Epidermal melanocyte (primary cell): ENCODE data around the gene CTNNA2.
A peak's percentile ranks its signal among the peaks of the same experiment; 100 is the strongest.

Experiments used
- DNase-seq: peaks from one replicate; pipeline ENCODE4 v3.0.0; 2011; ENCODE audit warnings: low spot score; ENCODE audit not compliant: insufficient read length

Gene CTNNA2

DNA sequence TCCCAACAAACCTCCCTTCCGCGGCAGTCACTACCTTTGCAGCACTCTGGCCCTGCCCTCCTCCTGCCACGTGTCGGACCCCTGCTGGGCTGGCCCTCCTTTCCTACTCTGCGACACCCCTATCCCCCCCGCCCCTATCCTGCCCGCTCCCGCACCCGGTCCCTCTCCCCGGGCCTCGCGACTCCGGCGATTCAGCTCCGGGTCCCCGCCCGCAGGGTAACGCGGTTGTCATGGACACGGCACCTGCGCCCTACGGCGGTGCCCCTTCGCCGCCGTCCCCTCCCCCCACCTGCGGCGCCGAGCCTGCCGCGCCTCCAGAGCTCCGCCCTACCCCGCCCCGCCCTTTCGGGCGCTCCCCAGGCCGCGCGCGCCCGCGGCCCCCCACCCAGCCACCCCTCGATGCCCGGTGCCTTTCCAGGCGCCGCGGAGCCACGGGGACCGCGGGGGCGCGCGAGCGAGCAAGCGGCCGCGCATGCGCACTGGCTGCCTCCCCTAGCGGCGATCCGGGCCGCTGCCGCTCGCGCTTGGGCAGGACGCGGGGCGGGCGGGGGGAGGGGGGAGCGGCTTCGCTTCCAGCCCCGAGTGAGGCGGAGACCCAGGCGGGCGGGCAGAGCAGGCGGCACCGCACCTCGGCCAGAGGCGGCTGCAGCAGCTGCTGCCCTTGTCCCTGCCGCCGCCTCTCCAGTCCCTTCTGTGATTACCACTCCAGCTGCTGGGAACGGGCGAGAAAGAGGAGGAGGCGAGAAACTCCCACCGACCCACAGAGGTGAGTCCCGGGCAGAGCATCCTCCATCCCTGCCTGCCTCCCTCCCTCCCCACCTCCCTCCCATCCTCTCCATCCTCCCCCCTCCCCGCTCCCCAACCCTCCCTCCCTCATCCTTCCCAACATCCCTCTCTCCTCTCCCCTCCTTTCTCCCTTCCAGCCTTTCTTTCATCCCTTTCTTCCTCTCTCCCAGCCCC, at the start of gene CTNNA2:
Gene CTNNA2, plus strand, starts transcription at position 610 of the 960 bp plus-strand sequence.
- peak; percentile 32 for DNase-seq

DNA sequence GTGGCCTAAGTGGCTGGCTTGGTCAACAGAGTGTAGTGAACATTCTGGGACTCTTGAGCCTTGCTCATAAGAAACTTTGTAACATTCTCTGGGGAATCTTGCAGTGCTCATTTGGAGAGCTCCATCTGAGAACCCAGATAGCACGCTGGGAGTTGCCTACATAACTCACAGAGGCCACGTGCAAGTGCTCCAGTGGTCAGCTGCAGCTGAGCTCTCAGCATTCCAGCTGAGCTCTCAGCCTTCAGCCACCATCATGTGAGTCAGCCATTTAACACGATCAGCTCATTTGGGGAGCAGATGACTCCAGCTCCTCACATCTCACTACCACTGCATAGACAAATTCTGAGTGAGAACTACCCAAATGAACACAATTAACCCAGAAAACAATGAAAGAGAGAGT, 25.5 kb upstream of the CTNNA2 start:
- DNase-seq = no peak

GRCh38 chr2:79511320-79511951, 1.4 kb upstream of the CTNNA2 start:
- DNase-seq = peak; percentile 29

DNA sequence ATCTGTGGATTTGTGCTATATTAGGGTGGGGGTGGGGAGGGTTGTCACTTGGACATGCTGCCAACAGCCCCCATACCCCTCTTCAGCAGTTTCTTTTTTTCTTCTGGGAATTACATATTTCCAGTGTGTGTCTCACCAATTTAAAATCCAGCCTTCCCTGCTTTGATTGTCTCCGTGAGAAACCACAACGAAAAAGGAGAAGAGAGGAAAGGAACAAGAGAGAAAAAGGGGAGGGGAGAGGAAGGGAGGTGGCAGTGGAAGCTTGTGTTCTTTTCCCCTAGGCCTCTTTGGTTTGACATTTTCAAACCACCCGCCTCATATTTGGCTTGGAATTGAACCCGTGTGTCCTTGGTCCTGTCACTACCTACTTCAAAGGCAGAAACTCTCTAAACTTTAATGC, 860 bp downstream of the CTNNA2 start:
- DNase-seq = no peak

GRCh38 chr2:79529636-79530035, 16.8 kb downstream of the CTNNA2 start:
- no peak for DNase-seq

GRCh38 chr2:79530443-79530842, 17.6 kb downstream of the CTNNA2 start:
- DNase-seq = no peak

GRCh38 chr2:79547568-79547967, 34.7 kb downstream of the CTNNA2 start:
- no peak for DNase-seq

GRCh38 chr2:79552653-79553052, 39.8 kb downstream of the CTNNA2 start:
- DNase-seq = no peak

GRCh38 chr2:79554899-79555298, 42.0 kb downstream of the CTNNA2 start:
- DNase-seq = no peak

DNA sequence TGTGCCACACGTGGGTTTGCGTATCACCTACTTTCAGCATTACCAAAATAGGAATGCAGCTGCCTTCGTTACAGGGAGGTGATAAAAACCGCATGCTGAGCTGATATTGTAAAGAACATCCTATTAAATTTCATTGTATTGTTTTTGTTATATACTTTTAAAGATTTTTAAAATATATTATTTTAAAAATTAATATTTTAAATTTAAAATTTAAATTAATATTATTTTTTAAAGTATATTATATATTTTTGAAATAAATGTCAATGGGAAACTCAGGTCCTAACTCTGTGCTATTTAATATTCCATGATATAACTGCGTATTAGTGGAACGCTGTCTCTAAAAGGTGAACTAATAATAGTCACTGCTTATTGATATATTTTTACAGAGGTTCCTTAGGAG, 51.2 kb downstream of the CTNNA2 start:
- no peak for DNase-seq

DNA sequence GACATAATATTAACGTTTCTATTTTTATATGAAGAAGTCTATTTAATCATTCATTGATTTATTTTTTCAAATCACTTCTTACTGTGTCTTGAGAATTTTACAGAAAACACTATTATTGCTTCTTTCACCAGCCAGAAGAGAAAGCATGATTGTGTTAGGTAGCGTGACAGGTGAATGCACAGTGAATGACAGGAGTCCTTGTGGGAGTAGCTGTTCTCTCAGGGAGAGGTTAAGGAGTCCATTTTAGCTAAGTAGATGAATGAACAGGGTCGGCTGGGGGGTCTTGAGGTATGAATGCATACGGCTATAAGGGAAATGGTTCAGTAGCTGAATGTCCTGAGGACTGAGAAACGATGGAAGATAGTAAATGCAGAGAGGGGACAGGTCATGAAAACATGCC, 56.2 kb downstream of the CTNNA2 start:
- no peak for DNase-seq

DNA sequence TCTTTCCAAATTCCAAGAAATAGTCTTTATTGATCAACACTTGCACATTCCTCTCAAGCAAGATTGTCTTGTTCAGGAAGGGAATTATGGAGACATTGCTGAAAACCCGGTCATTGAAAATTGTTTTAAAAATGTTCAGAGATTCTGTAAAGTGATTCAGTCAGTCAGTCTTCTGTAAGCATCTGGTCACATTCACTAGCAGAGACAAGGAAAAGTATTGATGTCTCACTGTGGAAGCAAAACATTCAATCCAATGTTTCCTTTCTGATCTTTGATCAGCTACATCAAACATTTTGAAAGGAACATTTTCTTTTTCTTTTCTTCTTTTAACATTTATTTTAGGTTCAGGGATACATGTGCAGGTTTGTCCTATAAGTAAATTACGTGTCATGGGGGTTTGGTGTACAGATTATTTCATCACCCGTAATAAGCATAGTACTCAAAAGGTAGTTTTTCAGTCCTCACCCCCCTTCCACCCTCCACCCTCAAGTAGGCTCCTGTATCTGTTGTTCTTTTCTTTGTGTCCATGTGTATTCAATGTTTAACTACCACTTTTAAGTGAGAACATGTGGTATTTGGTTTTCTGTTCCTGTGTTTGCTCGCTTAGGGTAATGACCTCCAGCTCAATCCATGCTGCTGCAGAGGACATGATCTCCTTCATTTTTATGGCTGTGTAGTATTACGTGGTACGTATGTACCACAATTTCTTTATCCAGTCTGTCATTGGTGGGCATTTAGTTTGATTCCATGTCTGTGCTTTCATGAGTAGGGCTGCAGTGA, 61.2 kb downstream of the CTNNA2 start:
- no peak for DNase-seq

GRCh38 chr2:79576451-79576850, 63.6 kb downstream of the CTNNA2 start:
- no peak for DNase-seq

GRCh38 chr2:79578952-79579351, 66.1 kb downstream of the CTNNA2 start:
- no peak for DNase-seq

DNA sequence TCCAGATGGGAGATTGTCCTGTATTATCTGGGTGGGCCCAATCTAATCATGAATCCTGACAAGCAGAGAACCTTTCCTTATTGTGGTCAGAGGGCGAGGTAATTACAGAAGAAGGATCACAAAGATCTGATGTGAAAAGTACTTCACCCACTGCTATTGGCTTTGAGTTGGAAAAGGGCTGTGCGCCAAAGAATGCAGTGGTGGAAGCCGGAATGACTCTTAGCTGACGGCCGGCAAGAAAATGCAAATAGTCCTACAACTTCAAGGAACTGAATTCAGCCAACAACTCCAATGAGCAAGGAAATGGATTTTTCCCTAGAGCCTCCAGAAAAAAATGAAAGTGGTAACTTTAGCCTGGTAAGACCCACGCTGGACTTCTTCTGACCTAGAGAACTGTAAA, 67.3 kb downstream of the CTNNA2 start:
- no peak for DNase-seq

DNA sequence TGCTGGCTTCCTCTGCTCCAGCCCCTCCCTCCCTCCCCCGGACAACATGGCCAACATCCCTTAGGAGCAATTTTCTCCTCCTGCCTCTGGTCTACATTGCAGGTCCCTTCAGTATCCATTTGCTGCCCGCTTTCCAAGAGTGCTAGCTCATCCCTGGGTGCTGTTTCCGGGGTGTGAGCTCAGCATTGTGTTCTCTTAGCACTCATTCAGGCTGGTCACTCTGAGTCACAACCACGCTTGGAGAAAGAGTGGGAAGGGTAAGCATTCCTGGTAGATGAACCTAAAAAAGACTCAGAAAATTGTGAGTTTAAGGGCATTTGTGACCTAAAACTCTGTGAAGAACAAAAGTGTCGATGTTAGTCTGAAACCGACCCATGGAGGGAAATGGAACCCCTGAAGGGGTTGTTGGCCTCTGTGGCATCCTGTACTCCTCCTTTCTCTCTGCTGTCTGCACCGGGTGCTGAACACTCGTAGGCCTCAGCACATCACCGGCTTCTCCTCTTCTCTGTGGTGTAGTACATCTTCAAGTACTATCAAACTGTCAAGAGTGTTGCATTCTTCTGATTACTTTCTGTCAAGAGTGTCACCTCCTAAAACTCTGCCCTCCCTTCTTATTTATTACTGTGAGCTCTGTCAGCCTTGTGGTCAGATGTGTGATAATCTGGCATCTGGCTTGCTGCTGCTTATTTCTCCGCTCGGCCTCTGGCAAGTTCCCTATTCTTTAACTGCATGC, 73.0 kb downstream of the CTNNA2 start:
- no peak for DNase-seq

DNA sequence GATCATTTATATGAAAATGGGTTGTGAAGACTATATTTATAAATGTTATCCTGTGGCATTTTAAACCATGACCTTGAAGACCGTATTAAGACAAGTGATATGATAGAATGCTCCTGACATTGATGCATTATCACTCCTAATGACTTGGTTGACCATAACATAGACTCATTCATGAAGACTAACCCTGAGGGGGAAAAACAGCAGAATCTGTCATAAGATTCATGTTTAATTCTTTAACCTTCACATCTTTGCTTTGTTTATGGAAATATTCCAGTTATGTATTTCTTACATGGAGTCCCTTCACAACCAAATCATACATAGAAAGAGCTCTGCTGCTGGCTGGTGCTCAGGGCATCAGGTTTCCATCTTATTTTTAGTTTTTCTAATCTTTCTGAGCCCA, 78.4 kb downstream of the CTNNA2 start:
- DNase-seq = peak; percentile 27

DNA sequence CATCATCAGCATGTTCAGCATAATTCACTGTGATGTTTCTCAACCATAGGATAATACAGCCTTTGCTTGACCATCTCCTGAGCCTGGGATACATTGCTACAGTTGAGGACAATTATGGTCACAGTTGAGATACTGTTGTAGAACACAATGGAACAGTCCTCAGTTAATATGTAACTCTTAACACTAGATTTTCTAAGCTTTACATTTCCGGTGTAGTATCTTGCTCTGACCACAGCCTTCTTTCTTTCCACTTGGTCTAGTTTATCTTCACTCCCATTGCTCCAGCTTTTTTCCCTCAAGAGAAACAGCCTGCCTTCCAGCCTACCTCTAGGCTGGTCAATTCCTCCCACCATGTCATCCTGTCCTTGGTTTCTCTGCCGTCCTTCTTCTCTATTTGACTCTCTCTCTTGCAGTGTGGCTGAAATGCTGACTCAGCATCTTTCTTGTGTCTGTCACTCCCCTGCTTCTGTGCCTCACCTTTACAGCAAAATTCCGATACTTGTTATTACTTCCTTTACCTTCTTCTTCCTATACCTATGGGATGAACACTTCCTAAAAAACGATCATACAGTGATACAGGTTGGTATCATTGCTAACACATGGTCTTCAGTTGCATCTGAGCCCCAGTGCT, 80.5 kb downstream of the CTNNA2 start:
- DNase-seq = no peak

- no peak for DNase-seq
These were observed 83.6 kb downstream of the CTNNA2 start for GRCh38 chr2:79596403-79596802.

GRCh38 chr2:79604748-79605147, 91.9 kb downstream of the CTNNA2 start:
- DNase-seq = no peak
